Measurements from ENCODE around the gene ABCA13.

DNA sequence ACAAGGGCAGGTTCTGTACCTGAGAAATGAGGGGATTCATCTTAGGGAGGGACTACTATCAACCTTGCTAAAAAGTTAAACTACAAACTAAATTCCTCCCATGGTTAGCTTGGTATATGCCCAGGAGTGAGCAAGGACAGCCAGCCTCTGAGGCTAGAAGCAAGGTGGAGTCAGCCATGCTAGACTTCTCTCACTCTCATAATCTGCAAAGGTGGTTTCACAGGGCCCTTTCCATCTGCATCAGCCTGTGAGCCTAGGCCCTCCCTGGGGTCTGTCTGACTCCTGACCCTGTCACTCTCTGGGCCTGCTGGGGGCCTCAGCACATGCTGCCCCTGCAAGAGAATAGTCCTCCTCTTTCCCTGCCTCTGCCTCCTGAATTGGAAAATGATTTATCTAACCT is 66.1 kb downstream of the ABCA13 start:
- TF ChIP-seq, protein P1, sequence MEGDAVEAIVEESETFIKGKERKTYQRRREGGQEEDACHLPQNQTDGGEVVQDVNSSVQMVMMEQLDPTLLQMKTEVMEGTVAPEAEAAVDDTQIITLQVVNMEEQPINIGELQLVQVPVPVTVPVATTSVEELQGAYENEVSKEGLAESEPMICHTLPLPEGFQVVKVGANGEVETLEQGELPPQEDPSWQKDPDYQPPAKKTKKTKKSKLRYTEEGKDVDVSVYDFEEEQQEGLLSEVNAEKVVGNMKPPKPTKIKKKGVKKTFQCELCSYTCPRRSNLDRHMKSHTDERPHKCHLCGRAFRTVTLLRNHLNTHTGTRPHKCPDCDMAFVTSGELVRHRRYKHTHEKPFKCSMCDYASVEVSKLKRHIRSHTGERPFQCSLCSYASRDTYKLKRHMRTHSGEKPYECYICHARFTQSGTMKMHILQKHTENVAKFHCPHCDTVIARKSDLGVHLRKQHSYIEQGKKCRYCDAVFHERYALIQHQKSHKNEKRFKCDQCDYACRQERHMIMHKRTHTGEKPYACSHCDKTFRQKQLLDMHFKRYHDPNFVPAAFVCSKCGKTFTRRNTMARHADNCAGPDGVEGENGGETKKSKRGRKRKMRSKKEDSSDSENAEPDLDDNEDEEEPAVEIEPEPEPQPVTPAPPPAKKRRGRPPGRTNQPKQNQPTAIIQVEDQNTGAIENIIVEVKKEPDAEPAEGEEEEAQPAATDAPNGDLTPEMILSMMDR (IDR thresholded peaks at IDR 0.05) = no peak
- TF ChIP-seq POLR2A (IDR thresholded peaks at IDR 0.05) (no peak), EP300 (IDR thresholded peaks at IDR 0.05; ENCODE audit: low read depth) (no peak), POLR2AphosphoS5 (IDR thresholded peaks at IDR 0.05) (no peak)
